Gastroesophageal sphincter (tissue), 3 donors: ENCODE results near the gene AADAC.

Experiments used
- EP300 ChIP-seq: sonication (generic); formaldehyde crosslinking; IDR thresholded peaks from one replicate; pipeline ENCODE4 v1.6.1; 2017; ENCODE audit warnings: antibody characterized with exemption, mild to moderate bottlenecking
- POLR2A ChIP-seq, 2 donors: fragments of 450-650 bp; IDR thresholded peaks; one replicate each; pipeline ENCODE4 v1.6.1; 2017; ENCODE audit warnings: antibody characterized with exemption in 2 of 2, mild to moderate bottlenecking in 2 of 2, moderate library complexity in 1 of 2
- POLR2AphosphoS5 ChIP-seq: sonication (generic); formaldehyde crosslinking; IDR thresholded peaks from one replicate; pipeline ENCODE4 v1.6.1; 2017; ENCODE audit warnings: antibody characterized with exemption
- TF ChIP-seq, protein P1 (sequence below), 4 experiments: fragments of 200-600 bp in 2 of 4; fragments of 450-650 bp in 2 of 4; sonication (generic) in 1 of 4; IDR thresholded peaks; one replicate each; pipeline ENCODE4 v1.5.1; 2017 to 2019; ENCODE audit warnings: antibody characterized with exemption in 4 of 4, mild to moderate bottlenecking in 2 of 4, moderate library complexity in 2 of 4

DNA sequence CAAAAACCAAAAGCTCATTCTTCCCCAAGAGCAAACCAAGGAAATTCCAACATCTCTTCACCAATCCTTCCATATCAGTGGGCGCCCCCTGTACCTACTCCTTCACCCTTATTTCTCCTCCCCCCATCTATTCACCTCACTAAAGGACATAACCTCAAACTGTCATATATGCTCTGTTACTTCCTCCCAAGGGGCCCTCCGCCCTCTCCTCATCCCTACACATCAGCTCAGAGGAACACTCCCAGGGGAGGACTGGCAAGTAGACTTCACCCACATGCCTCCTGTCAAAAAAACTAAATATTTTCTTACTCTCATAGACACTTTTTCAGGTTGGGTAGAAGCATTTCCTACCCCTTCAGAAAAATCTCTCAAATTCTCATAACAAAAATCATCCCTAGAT is 2.4 kb upstream of the AADAC start:
- TF ChIP-seq, protein P1, sequence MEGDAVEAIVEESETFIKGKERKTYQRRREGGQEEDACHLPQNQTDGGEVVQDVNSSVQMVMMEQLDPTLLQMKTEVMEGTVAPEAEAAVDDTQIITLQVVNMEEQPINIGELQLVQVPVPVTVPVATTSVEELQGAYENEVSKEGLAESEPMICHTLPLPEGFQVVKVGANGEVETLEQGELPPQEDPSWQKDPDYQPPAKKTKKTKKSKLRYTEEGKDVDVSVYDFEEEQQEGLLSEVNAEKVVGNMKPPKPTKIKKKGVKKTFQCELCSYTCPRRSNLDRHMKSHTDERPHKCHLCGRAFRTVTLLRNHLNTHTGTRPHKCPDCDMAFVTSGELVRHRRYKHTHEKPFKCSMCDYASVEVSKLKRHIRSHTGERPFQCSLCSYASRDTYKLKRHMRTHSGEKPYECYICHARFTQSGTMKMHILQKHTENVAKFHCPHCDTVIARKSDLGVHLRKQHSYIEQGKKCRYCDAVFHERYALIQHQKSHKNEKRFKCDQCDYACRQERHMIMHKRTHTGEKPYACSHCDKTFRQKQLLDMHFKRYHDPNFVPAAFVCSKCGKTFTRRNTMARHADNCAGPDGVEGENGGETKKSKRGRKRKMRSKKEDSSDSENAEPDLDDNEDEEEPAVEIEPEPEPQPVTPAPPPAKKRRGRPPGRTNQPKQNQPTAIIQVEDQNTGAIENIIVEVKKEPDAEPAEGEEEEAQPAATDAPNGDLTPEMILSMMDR (IDR thresholded peaks at IDR 0.05) = no peak
- no peak for TF ChIP-seq POLR2A (IDR thresholded peaks at IDR 0.05)
- TF ChIP-seq POLR2AphosphoS5 = no peak
- no peak for TF ChIP-seq EP300
